ENCODE data around the gene PLEKHM1.
"Not testable (repeated sequence)": the region's sequence is repeated elsewhere in the genome, so short reads cannot be mapped to it uniquely, and the experiment has no call there.

PLEKHM1 gene

DNA sequence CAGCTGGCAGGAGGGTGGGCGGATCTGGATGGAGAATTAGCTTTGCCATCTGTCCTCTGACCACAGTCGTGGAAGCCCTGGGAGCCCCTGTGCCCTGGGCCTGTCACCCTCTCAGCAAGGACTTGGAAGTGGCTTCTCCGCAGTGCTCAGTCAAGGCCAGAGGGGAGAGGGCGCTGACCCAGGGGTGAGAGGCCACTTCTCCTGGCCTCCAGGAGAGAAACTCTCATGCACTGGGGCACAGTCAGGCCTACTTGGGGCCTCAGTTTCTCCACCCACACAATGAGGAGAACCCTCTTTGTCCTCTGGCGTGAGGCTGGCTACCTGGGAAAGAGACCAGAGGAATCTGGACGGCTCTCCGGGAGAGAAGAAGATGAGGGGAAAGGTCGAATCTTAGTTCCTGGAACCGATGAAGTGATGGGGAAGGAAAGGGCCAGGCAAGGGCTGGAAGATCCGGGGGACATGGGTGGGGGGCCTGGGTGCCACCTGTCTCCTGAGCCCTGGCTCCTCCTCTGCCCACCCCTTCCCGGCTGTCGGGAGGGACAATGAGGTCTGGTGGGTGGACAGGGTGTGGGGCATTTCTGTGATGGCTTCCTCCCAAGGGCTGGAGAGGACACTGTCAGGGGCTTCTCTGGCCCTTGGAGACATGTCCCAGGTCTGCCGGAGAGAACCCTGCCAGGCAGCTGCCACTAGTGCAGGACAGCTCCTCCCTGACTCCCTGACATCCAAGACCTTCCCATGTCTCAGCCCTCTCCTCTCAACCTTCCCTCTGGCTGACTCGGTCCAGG lies 48.8 kb downstream of the PLEKHM1 start:
- no peak for DNase-seq (ENCODE audit: low read depth)

DNA sequence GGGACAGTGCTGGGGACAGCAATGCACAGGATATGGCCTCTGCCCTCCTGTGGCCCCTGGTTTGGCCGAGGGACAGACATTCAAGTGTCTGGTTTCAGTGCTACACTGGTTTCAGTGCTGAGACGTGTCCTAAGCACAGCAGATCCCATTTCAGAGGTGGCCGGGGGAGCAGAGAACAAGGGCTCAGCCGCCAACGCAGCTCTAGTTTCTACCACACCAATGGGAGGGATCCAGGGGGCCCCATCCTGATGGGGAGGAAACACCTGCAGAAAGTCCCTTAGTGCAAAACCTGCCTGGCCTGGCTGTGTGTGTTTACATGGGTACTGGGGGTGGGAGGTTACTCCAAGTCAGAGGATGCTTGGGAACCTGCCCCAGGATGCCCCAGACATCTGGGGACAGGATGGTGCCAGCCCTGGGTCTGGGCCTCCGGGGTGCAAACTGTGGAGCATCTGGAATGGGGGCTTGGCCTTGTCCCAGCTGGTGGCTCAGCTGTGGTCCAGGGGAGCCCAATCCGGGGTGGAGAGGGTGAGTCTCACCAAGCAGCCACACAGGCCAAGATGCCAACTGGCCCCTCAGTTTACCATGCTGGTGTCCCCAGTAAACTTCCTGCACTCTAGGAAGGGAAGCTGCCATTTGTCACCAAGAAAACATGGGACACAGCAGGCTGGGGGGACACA lies 49.5 kb downstream of the PLEKHM1 start:
- not testable (repeated sequence) for DNase-seq (ENCODE audit: low read depth)

DNA sequence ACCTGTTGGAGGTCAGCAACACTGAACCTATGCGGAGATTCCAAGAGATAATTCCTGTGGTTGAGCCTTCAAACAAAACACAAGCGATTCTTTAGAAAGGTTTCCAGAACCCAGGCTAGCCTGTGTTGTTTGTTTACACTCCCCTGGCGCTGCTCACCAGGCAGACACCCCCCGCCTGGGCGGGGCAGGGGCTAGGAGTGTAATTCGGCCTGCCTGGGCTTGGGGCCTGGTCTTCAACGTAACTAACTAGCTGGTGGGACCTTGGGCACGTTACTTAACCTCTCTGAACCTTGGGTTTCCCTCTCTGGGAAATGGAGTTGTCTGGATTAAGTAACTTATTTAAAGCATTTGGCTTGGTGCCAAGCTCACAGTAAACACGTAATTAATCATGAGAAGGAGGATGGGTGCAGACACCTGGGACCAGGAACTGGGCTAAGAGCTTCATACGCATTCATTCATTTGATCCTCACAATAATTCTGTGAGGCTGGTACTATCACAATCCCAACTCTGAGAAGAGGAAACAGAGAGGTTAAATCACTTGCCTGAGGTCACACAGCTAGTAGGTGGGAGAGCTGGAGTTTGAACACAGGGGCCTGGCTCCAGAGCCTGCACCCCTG lies 50.3 kb downstream of the PLEKHM1 start:
- no peak for DNase-seq (ENCODE audit: low read depth)

DNA sequence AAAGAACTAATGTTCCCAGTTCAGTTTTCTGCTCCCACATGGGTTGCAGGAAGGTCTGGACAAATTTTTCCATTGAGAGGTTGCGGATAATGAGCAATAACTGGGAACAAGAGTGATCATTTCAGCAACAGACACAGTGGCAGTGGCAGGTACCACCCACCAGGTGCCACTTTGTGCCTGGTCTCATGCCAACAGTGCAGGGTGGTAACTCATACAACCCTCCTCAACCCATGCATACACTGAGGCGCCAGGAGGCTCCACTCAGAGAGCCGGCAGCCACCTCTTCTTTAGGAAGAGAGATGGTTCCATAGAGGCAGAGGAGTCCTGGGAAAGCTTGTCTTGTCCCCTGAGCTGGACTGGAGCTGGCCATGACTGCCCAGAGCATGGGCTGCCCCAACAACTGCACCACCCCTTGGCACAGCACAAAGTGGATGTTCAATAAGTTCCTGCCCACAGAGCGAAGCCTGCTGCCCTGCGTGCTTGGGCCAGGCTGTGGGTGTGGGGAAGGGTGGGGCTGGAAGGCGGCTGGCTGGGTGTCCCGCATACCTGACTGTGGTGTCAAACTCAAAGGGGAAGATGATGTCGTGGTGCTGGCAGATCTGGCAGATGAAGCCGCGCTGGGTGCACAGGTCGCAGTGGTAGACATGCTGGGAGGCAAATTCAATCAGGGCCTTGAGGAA lies 51.5 kb downstream of the PLEKHM1 start:
- no peak for DNase-seq (ENCODE audit: low read depth)

DNA sequence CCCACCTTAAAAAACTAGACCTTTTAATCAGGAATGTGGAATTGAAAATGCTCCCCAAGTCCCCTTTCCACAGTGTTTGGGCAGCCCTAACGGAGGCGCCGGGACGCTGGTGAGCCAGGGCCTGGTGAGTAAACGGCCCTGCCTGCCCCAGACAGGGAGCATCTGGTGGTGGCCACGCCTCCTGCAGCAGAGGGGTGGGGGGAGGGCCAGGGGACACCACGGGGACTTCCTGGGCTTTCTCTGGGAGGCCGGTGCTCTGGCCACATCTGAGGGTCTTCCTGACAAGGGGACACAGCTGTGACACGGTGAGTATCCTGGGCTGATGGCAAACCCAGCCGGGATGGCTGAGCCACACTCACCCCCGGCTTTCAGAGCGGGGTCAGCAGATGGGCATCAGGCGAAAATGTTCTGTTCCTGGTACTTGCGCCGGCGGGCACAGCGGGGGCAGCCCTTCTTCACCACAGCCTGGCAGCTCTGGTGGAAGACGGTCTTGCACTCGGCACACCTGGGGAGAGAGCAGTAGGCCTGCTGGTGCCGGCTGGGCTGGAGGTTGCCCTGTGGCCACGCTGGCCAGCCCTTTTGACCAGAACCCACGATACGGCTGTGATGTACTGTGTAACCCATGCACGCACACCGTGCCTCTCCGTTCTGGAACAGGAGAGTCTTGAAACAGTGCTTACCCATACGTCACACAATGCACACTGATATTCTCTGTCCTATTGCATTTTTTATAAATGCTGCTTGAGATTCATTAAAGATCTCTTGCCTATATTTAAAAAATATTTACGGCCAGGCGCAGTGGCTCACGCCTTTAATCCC lies 52.8 kb downstream of the PLEKHM1 start:
- DNase-seq (ENCODE audit: low read depth), result no peak

DNA sequence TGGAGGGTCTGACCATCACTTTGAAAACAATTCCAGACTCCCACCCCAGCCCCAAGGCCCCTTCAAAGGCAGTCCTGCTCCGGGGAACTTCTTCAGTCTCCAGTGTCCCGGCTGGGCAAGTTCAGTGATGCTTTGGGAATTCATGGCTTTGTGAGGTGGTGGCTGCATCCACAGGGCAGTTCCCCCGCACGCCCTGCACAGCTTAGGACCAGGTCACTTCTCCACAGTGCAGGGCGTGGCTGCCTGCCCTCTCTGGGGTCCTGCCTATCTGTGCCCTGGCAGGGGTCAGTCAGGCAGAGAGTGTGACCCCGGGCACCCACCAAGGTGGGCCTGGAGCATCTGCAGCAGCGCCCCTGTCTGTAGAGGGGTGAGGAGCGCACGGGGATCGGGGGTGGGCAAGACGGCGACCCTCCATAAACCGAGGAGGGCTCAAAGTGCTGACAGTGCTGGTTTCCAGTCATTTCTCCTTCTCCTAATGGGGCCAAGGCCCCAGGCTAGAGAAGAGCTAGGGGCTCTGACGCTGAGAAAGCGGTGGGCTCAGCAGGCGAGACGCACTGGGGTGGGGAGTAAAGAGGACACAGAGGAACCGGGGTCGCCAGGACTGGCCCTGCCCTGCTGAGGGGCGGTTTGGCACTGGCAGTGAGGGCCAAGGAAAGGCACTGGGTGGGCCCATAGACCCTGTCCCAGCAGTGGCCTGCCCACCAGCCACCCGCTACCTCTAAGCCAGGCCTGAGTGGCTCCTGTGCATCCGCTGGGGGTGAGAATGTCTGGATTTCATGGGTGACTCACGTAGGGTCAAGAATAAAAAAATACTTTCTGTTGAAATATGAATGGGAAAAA lies 53.7 kb downstream of the PLEKHM1 start:
- no peak for DNase-seq (ENCODE audit: low read depth)

DNA sequence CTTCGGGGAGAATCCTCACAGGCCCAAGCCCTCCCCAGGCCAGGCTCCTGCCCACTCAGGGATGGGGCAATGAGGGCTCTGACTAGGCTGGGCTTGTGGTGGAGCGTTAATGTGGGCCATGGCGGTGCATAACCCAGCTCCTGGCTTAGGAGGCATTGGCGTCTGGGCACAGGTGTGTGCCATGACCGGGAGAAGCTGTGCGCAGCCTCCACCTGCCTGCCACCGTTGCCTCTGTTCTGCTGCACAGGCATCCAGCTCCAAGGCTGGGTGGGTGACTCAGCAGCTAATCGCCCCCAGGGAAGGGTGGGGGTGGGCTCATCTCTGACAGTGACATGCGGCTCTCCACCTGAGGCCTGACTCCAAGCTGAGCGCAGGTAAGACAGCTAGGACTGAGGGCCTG lies 54.4 kb downstream of the PLEKHM1 start:
- DNase-seq (ENCODE audit: low read depth), result no peak

DNA sequence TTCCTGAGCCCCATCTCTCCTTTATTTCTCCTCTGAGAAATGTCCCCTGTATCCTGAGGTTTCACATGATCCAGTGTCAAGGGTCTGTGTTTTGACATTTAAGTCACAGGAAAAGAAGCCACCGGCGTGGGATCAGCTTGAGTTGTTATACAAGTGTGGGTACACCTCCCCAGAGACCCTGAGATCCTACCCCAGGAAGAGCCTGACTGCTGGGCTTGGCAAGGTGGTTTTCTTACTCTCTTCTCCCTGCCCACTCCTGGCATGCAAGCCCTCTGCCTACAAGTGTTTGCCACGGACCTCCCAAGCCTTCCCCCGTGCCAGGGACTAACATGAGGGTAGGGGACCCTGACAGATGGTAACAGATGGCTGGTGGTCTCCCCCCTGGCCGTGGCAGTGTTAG lies 55.0 kb downstream of the PLEKHM1 start:
- no peak for DNase-seq (ENCODE audit: low read depth)

DNA sequence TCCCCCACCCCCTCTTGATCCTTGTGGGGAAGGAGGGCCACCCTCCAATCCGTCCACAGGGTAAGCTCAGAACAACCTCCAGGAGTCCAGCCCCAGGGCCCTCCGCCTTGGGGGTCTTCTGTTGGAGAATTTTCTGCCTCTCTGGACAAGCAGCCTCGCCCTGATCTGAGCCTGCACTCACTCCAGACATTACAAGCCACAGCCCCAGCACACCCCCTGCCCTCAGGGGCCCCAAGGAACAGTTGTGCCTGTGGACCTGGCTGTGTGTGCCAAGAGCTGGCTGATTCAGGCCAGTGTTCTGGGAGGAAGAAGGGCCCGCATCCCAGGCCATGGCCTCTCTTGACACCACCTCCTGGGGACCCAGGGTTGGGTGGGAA lies 57.4 kb downstream of the PLEKHM1 start:
- DNase-seq (ENCODE audit: low read depth), result no peak

DNA sequence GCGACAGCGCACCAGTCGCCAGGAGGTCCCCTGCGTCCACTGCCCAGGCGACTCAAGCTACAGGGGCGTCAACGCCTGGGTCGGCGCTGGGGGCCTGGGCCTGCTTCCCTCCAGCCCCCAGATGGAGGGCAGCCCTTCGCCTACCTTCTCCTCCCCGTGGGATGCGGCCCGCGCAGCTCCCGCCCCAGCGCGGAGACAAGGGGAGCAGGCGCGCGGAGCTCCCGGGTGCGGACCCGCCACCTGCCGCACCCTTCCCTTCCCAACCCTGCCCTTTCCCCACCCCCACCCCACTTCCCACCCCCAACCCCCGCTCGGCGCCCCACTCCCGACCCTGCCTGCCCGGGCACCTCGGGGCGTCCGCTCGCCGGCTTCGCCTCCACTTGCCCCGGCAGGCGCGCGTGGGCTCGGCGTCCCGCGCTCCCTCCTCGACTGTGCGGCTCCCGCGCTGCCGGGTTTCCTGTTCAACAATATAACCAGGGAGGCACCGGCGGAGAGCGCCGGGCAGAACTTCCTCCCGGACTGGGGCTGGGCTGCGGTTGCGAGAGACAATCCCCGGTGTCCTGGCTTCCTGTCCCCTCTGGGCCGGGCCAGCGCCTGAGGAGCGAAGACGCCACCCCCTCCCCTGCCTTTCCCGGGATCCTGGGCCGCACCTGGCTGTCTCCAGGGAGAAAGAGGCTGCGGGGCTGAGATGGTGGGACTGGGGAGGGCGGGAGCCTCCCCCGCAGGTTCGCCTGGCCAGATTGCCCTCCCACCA lies 57.9 kb downstream of the PLEKHM1 start, which contains the start of gene ARHGAP27:
TSS of gene ARHGAP27 (minus strand) at position 466 of the 754 bp plus-strand sequence. CDS start 2,591 bp downstream, outside the sequence.
- DNase-seq (ENCODE audit: low read depth), result no peak

DNA sequence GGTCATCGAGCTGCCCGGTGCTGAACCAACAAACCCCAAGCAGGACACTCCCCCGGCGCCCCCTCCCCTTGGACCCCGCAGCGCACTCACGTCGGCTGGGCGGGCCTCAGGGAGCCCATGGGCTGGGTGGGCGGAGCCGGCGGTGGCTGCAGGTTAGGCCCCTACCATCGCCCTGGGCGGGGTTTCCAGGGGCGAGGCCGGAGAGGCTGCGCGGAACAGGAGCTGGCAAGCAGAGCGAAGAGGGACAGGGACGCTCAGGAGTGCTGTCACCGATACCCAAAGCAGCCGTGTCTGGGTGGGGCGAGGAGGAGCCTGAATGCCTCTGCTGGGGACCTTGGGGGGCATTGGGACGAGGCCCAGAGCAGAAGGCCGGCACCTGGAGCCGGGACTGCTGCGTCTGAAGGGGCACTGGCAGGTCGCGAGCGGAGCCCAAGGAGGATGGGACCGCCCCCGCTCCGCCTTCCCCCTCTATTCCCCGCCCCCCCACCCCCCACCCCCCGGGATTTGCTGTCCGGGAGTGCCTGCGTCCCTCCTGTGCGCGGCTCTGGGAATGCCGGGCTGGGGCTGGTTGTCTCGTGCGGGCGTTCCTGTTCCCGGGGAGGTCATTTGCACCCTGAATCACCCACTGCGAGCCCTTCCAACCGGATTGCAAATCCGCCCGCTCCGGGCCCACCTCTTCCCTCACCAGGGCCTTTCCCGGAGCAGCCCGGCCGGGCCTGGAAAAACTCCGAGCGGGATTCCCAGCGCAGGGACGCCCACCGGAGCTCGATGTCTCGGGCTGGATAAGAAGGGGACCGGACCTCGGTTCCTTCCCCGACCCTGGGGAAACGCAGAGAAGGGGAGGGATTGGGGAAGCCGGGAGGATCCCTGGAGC lies 58.8 kb downstream of the PLEKHM1 start:
- peak; percentile 62 for DNase-seq (ENCODE audit: low read depth)

DNA sequence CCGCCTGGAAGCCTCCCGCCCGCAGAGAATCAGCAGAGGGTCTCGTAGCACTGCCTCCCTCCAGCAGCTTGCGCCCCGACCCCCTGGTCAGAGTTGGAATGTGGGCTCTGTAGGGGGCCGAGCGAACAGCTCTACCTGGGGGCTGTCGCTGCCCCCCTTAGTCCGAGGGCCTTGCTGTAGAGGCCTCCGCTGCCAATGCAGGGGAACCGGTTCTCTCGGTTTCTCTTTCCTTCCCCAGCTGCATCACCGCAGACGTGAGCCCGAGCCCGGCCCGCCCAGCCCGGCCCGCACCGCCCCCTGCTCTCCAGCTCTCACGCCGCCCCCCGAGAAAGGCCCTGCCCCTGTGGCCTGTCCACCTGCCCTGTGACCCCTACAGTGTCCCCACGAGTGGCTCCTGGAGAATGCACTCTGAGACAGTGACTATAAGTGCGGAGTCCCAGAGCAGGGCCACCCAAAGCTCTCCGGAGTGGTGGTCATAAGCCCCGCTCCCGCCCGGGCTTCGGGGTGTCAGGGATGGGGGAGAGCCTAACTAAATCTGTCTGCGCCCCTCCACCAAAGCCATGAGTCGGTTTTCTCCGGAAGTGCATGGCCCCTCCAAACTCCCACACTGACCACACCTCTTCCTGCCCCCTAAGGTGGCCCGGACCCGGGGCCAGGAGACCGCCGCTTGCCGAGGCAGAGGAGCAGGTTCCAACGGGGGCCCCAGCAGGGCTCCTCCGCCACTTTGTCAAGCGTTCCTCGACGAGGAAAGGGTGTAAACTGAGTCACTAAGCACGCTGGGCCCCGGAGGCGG lies 59.6 kb downstream of the PLEKHM1 start:
- no peak for DNase-seq (ENCODE audit: low read depth)

DNA sequence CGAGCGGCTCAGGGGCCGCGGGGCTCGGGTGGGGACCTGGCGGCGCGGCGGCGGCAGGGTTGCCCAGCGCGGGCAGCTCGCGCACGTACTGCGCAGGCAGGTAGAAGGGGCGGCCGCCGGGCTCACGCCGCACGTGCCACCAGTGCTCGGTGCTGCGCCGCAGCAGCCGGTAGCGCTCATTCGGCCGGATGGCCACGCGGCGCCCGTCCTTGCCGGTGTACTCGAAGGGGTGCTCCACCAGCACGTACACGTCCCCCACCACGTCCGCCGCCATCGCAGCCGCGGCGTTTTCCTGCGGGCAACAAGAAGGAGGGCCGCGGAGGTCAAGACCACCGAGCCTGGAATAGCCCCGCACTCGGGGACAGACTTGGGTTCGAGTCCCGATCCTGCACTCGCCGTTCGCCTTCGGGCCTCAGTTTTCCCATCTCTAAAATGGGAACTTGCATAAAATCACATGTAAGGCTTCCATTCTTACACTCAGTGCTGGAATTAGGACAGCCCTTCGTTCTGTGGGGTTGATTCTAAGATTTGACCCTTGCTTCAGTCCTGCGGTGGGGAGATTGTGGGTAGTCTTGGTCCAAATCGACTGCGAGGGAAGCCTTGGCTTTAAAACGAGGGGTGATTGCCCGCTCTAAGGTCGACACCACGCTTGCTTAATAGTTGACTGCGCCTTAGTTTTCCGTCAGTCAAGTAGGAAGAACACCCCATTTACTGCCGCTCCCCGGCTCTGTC lies 60.3 kb downstream of the PLEKHM1 start:
- DNase-seq (ENCODE audit: low read depth), result no peak

DNA sequence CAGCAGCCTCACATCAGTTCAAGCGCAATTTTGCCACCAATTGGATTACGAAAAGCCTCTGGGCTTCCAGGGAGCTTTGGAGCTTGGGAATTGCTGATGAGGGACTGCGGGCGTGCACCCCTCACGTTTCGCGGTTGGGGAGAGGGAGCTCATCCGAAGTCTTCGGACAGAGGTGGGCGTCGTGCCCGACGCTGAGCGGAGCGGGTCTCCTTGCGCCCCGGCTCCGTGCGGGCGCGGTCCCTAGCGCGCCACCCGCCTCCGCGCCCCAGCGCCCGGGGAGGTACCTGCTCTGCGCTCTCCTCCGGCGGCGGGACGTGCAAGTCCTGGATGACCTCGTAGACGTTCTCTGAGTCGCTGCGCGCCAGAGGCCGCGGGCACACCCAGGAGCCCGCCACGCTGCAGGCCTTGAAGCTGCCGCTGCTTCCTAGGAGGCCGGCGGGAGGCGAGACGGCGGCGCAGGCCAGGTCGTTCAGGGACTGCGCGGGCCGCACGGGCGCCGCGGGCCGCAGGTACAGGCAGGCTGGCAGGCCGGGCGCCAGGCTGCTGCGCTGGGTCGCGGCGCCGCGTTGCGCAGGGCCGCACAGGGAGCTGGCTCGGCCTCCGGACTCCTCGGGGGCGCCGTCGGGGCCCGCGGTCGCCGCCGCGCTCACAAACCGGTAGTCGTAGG lies 61.0 kb downstream of the PLEKHM1 start:
- no peak for DNase-seq (ENCODE audit: low read depth)

DNA sequence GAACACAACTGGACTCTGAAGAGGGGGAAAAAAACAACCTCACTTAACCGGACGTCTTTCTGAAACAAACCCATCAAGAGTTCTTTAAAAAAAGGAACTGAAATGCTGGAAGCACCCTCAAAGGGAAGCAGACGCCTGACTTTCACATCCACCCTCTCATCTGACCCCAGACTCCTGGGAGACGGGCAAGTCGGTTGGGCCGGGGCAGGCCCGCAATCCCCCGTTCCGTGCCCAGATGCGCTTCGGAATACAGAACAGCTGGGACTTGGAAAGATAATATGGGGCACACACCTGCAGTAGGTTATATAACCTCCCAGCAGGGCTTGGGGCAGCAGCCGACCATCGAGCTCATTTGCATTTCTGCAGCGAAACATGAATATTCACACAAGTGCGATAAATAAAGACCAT lies 61.6 kb downstream of the PLEKHM1 start:
- DNase-seq (ENCODE audit: low read depth), result no peak

DNA sequence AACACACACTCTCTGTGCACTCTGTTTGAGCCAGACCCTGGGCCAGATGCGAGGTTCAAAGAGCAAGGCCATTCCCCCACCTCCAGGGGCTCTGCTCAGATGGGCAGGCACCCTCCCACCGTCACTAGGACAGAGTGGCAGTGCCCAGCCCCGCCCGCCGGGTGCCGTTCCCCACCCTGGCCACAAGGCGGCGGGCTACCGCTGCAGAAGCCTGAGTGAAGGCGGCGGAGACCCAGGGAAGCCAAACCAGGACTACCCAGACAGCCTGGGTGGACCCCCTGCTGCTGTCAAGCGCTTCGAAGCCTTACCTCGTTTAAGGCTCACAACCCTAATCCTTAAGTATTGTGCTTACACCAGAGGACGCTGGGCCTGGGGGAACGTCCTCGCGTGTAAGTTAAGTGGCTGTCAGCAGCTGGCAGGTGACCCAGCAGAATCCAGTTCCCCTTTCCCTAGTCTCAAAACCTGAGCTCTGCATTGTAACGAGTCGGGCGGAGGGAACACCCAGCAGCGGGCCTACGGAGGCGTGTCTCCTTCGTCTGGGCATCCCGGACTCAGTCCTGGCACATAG lies 62.4 kb downstream of the PLEKHM1 start:
- DNase-seq (ENCODE audit: low read depth), result peak; percentile 43

All from T-helper 22 cell (primary cell).